HL-60 (cell line): ENCODE measurements around the gene PSMD5.

Experiments used
- DNase-seq, 2 experiments: peaks; one replicate each; pipeline ENCODE4 v3.0.0-alpha.2; 2010 to 2020; ENCODE audit warnings: low read depth in 1 of 2, low spot score in 1 of 2
- H3K27ac ChIP-seq: fragments of 250-450 bp; sonication (Bioruptor Pico); replicated peaks from 2 replicates; pipeline ENCODE4 v1.5.1; 2020; ENCODE audit warnings: mild to moderate bottlenecking, moderate library complexity
- H3K27me3 ChIP-seq: fragments of 250-450 bp; sonication (Bioruptor Pico); 2 replicates; pipeline ENCODE4 v1.5.1; 2021; ENCODE audit warnings: mild to moderate bottlenecking, moderate library complexity; ENCODE audit not compliant: insufficient read depth, poor library complexity, severe bottlenecking
- H3K4me3 ChIP-seq: replicated peaks from 2 replicates; pipeline ENCODE4 v1.5.1; 2011; ENCODE audit warnings: mild to moderate bottlenecking, control low read depth, low read length; ENCODE audit not compliant: insufficient read depth
- CTCF ChIP-seq: IDR thresholded peaks from one replicate; pipeline ENCODE4 v1.5.1; 2011; ENCODE audit warnings: low read length, control low read depth, inconsistent platforms; ENCODE audit not compliant: insufficient read depth
- GABPA ChIP-seq: IDR thresholded peaks from 2 replicates; pipeline ENCODE4 v1.6.1; 2012; ENCODE audit warnings: low read depth
- POLR2AphosphoS5 ChIP-seq: IDR thresholded peaks from 2 replicates; pipeline ENCODE4 v1.6.1; 2012; ENCODE audit warnings: low read depth
- REST ChIP-seq: IDR thresholded peaks from 2 replicates; pipeline ENCODE4 v1.6.1; 2012; ENCODE audit warnings: low read depth; ENCODE audit not compliant: insufficient replicate concordance
- SPI1 ChIP-seq: IDR thresholded peaks from 2 replicates; pipeline ENCODE4 v1.6.1; 2012; ENCODE audit warnings: low read depth, mild to moderate bottlenecking, borderline replicate concordance

Gene PSMD5

GRCh38 chr9:120839146-120839545 is 3.6 kb downstream of the PSMD5 start:
- no peak for TF ChIP-seq SPI1
- TF ChIP-seq CTCF: no peak
- TF ChIP-seq POLR2AphosphoS5: no peak
- TF ChIP-seq GABPA: no peak
- TF ChIP-seq REST: no peak
- Histone ChIP-seq H3K27me3 (no peaks in the 10 kb centered on the region), H3K27ac (no peak overlapping the region), H3K4me3 (no peak overlapping the region)
- DNase-seq: no peak

GRCh38 chr9:120837921-120838320 is 4.8 kb downstream of the PSMD5 start:
- no peak for TF ChIP-seq GABPA
- TF ChIP-seq CTCF: no peak
- no peak for TF ChIP-seq SPI1
- TF ChIP-seq REST: no peak
- no peak for TF ChIP-seq POLR2AphosphoS5
- Histone ChIP-seq H3K4me3 (no peak overlapping the region), H3K27ac (no peak overlapping the region), H3K27me3 (no peaks in the 10 kb centered on the region)
- no peak for DNase-seq

- DNase-seq: no peak
- no peak overlapping the region for H3K4me3 ChIP-seq
- no peaks in the 10 kb centered on the region for H3K27me3 ChIP-seq
- TF ChIP-seq CTCF (no peak), GABPA (no peak), SPI1 (no peak), REST (no peak), POLR2AphosphoS5 (no peak)
- H3K27ac ChIP-seq: no peak overlapping the region
Observed at GRCh38 chr9:120833325-120833724, 9.4 kb downstream of the PSMD5 start.
